K562 (cell line): ENCODE data around the gene HDAC7. TPM values are rescaled to one million over a fixed set of nuclear protein-coding genes. Genes with fewer than 3 reads are reported as not detected.

Source experiments
- ATAC-seq: fragments of 200-7000 bp; cut with Tn5 transposase; 3 replicates; pipeline ENCODE4 v1.9.1; 2020; ENCODE audit warnings: moderate library complexity
- BruUV-seq: library from RNA; stranded (reverse); fragments of 400-500 nt; replicated peaks from 2 replicates; lab custom pipeline; 2021; lab: Mats Ljungman, UMichigan
- CTCF ChIA-PET: fragments of 300-600 bp; formaldehyde crosslinking; extraction: SDS; loops from one replicate; lab custom pipeline; 2021; ENCODE audit warnings: low intra/inter-chr PET ratio; lab: Yijun Ruan, JAX
- POLR2A ChIA-PET: fragments of 300-600, 350-650 bp; sonication (Branson Sonifier 250); formaldehyde crosslinking; extraction: SDS; loops from one replicate; lab custom pipeline; 2021; ENCODE audit warnings: antibody characterized with exemption, inconsistent platforms; lab: Yijun Ruan, JAX
- DNase-seq, 4 experiments: peaks; one replicate each; pipeline versions ENCODE4 v3.0.0 to v3.0.0-alpha.2; 2011 to 2018; ENCODE audit warnings: low spot score in 3 of 4, mixed read lengths in 3 of 4; ENCODE audit errors: extremely low read depth in 1 of 4
- FAIRE-seq: peaks from 2 replicates; lab custom pipeline; 2011; peaks lifted over from hg19 to GRCh38; lab: Jason Lieb, UNC
- H2AFZ ChIP-seq: 2 replicates; pipeline ENCODE4 v1.6.0; 2011; ENCODE audit warnings: low read depth, low read length, control low read depth, inconsistent platforms
- H3K27ac ChIP-seq: fragments of 200-600 bp; 3 replicates; pipeline ENCODE4 v1.8.0; 2011; ENCODE audit warnings: low read depth, mild to moderate bottlenecking, control low read depth, inconsistent platforms, low read length, moderate library complexity, mixed read lengths; ENCODE audit errors: extremely low read depth
- H3K27me3 ChIP-seq, 2 experiments: fragments of 300-600 bp in 1 of 2; 2 replicates in 1 of 2; 3 replicates in 1 of 2; pipeline versions ENCODE4 v1.6.0 to v1.8.0; 2011; ENCODE audit warnings: inconsistent platforms in 2 of 2, low read length in 2 of 2, mild to moderate bottlenecking in 1 of 2, mixed read lengths in 1 of 2, moderate library complexity in 1 of 2; ENCODE audit not compliant: control insufficient read depth in 2 of 2, insufficient read depth in 2 of 2
- H3K36me3 ChIP-seq: fragments of 300-600 bp; 3 replicates; pipeline ENCODE4 v1.8.0; 2011; ENCODE audit warnings: mild to moderate bottlenecking, low read length, inconsistent platforms; ENCODE audit not compliant: control insufficient read depth, insufficient read depth
- H3K4me1 ChIP-seq, 2 experiments: fragments of 200-600 bp in 1 of 2; replicated peaks in 1 of 2; 2 replicates in 1 of 2; 3 replicates in 1 of 2; pipeline versions ENCODE4 v1.5.1 to v1.8.0; 2011; ENCODE audit warnings: inconsistent platforms in 2 of 2, low read length in 2 of 2, mild to moderate bottlenecking in 1 of 2, mixed read lengths in 1 of 2, moderate library complexity in 1 of 2; ENCODE audit not compliant: control insufficient read depth in 2 of 2, insufficient read depth in 2 of 2
- H3K4me2 ChIP-seq: 2 replicates; pipeline ENCODE4 v1.6.1; 2011; ENCODE audit warnings: low read length, control low read depth, inconsistent platforms, mixed read lengths; ENCODE audit not compliant: insufficient read depth
- H3K4me3 ChIP-seq: fragments of 200-600 bp; sonication (generic), shearing (Covaris generic); 2 replicates; pipeline ENCODE4 v1.5.1; 2016; ENCODE audit warnings: control low read depth, inconsistent platforms
- H3K79me2 ChIP-seq: fragments of 200-600 bp; 3 replicates; pipeline ENCODE4 v1.8.0; 2011; ENCODE audit warnings: low read length, inconsistent platforms; ENCODE audit not compliant: control insufficient read depth, insufficient read depth
- H3K9ac ChIP-seq, 2 experiments: 2 replicates each; pipeline versions ENCODE4 v1.6.0 to v1.6.1; 2011; ENCODE audit warnings: low read depth in 2 of 2, low read length in 2 of 2, control low read depth in 1 of 2, inconsistent platforms in 1 of 2, mild to moderate bottlenecking in 1 of 2, mixed read lengths in 1 of 2; ENCODE audit not compliant: insufficient read depth in 1 of 2
- H3K9me1 ChIP-seq: one replicate; pipeline ENCODE4 v1.6.0; 2011; ENCODE audit warnings: inconsistent platforms, mild to moderate bottlenecking, low read length, moderate library complexity; ENCODE audit not compliant: control insufficient read depth, insufficient read depth
- H3K9me3 ChIP-seq: replicated peaks from 2 replicates; pipeline ENCODE4 v1.5.1; 2011; ENCODE audit warnings: low read depth, low read length, inconsistent platforms; ENCODE audit not compliant: control insufficient read depth, insufficient read depth
- H4K20me1 ChIP-seq: replicated peaks from 2 replicates; pipeline ENCODE4 v1.6.1; 2011; ENCODE audit warnings: low read length, inconsistent platforms, mixed read lengths; ENCODE audit not compliant: control insufficient read depth, insufficient read depth
- ZBTB12 ChIP-seq: fragments of 250-450 bp; sonication (Bioruptor Pico); IDR thresholded peaks from 2 replicates; pipeline ENCODE4 v1.4.0; 2020
- ZNF121 ChIP-seq: sonication (generic); formaldehyde crosslinking; conservative IDR thresholded peaks from 2 replicates; pipeline ENCODE4 v1.8.0; 2022; ENCODE audit warnings: missing genetic modification reagents
- WGBS: fragments of 100-300 bp; shearing (Covaris generic); methylation state at CpG from one replicate; pipeline ENCODE4 v1.1.6; 2016; ENCODE audit warnings: low coverage, mixed read lengths; ENCODE audit not compliant: insufficient coverage; ENCODE audit errors: missing lambda C conversion rate; 5-methylcytosine and 5-hydroxymethylcytosine counted together
- in situ Hi-C: fragments of 300-500 bp; cut with MboI; formaldehyde crosslinking; loops from 4 replicates; pipeline ENCODE4 v1.15.0; 2018; ENCODE audit warnings: inconsistent platforms, mixed read lengths
- intact Hi-C: fragments of 100-400 bp; cut with micrococcal nuclease; formaldehyde crosslinking; loops from 2 replicates; pipeline ENCODE4 v1.14.2; 2022
- polyA plus RNA-seq, 8 experiments: library from polyadenylated mRNA; depleted of rRNA in 4 of 8; stranded (reverse) in 5 of 8; unstranded in 3 of 8; fragments of >200 nt; fragmentation: Nextera tagmentation in 2 of 8; fragmentation: Illumina TruSeq in 1 of 8; extraction: Ambion mirVana in 2 of 8; extraction: Trizol in 1 of 8; gene quantifications; 2 replicates each; pipeline versions ENCODE4 v1.2.1 to v1.2.3, GENCODE V29; 2011 to 2014; ENCODE audit warnings: inconsistent platforms in 1 of 8, missing spikeins in 1 of 8
- total RNA-seq, 7 experiments: library from RNA; depleted of rRNA in 6 of 7; stranded (reverse); fragments of >200 nt in 6 of 7; fragmentation: Illumina TruSeq in 2 of 7; extraction: Trizol in 2 of 7; gene quantifications; 2 replicates each; pipeline versions ENCODE4 v1.2.1 to v1.2.3, GENCODE V29; 2011 to 2021; ENCODE audit warnings: low replicate concordance in 1 of 7

The HDAC7 gene
- total and polyA plus RNA-seq, 9 of the 15 experiments (the other 6 are each of a cell fraction or from before 2014, with no cell fraction given), result 2.5 to 129 (median 31.1) TPM

GRCh38 chr12:47772094-47772660 lies 47.5 kb downstream of the HDAC7 start:
- peaks cover 45 to 63% of the 10 kb centered on the region in 2 experiments for H3K4me1 ChIP-seq
- H2AFZ ChIP-seq, result peak overlapping the region; percentile 92; the same call in 1 of the 2 replicates
- H3K4me2 ChIP-seq, result peak overlapping the region; percentile 76; the same call in 1 of the 2 replicates
- ATAC-seq, result no peak
- peak; percentile 73 for TF ChIP-seq ZNF121 (CRISPR knock-in tag)
- TF ChIP-seq ZBTB12 (CRISPR knock-in tag), result no peak
- peaks cover 6% of the 10 kb centered on the region; the same call in 1 of the 3 replicates for H3K36me3 ChIP-seq
- peak overlapping the region in 1 of 2 experiments; percentile 65; a peak in 1 of 4 replicates for H3K9ac ChIP-seq
- H4K20me1 ChIP-seq, result no peaks in the 10 kb centered on the region
- POLR2A ChIA-PET, result interaction anchor here (1.0 to 1.9 kb wide), 5 partner anchors 10 to 57 kb away, joined by 3 to 8 read pairs (median 4); no protein-coding TSS in a partner anchor
- DNase-seq, result no peak
- H3K27ac ChIP-seq, result 0 out of 3 replicates have a peak overlapping the region, but pooled peaks have one; percentile 57
- intact Hi-C loops, result no loop called here
- FAIRE-seq, result no peak
- H3K27me3 ChIP-seq, result no peaks in the 10 kb centered on the region
- CTCF ChIA-PET, result interaction anchor here (0.8 to 2.8 kb wide), 2 partner anchors 29 to 66 kb away, joined by 3 to 17 read pairs; no protein-coding TSS in a partner anchor
- WGBS, result 73% methylated on average over 12 of the region's 13 CpGs
- no peak overlapping the region for H3K4me3 ChIP-seq
- H3K79me2 ChIP-seq, result peaks cover 42% of the 10 kb centered on the region
- no TSS peak for BruUV-seq
- H3K9me3 ChIP-seq, result no peaks in the 10 kb centered on the region
- H3K9me1 ChIP-seq, result peaks cover 5% of the 10 kb centered on the region
- in situ Hi-C loops, result loop anchor here (10.0 kb wide), 1 partner anchor 57 kb away; no protein-coding TSS in a partner anchor
